GM12878 (cell line): Measurements from ENCODE around the gene CNRIP1. TPM values are rescaled to one million over a fixed set of nuclear protein-coding genes. Genes with fewer than 3 reads are reported as not detected.

Source experiments
- ATAC-seq: fragments of 200-7000 bp; cut with Tn5 transposase; 3 replicates; pipeline ENCODE4 v1.9.1; 2020; ENCODE audit warnings: mild to moderate bottlenecking, moderate library complexity
- BruUV-seq: library from RNA; stranded (reverse); fragments of 400-500 nt; replicated peaks from 2 replicates; lab custom pipeline; 2021; lab: Mats Ljungman, UMichigan
- CTCF ChIA-PET: fragments of 300-600 bp; sonication (Branson Sonifier 250); formaldehyde crosslinking; extraction: SDS; loops from one replicate; lab custom pipeline; 2021; ENCODE audit warnings: inconsistent platforms; lab: Yijun Ruan, JAX
- POLR2A ChIA-PET: fragments of 350-600 bp; formaldehyde crosslinking; extraction: SDS; loops from one replicate; lab custom pipeline; 2021; ENCODE audit warnings: inconsistent platforms; lab: Charles Lee
- RAD21 ChIA-PET: fragments of 300-600 bp; sonication (Branson Sonifier 250); formaldehyde crosslinking; loops from one replicate; lab custom pipeline; 2023; ENCODE audit warnings: antibody characterized with exemption; ENCODE audit not compliant: unreplicated experiment; lab: Charles Lee
- SMC1A ChIA-PET: fragments of 300-600 bp; sonication (Branson Sonifier 250); formaldehyde crosslinking; loops from one replicate; lab custom pipeline; 2023; ENCODE audit not compliant: unreplicated experiment, uncharacterized antibody; lab: Charles Lee
- DNase-seq: peaks from one replicate; pipeline ENCODE4 v3.0.0-alpha.2; 2011; ENCODE audit warnings: low read depth, low spot score
- FAIRE-seq: peaks from 3 replicates; lab custom pipeline; 2011; peaks lifted over from hg19 to GRCh38; lab: Jason Lieb, UNC
- H2AFZ ChIP-seq: 2 replicates; pipeline ENCODE4 v1.6.0; 2011; ENCODE audit warnings: low read depth, low read length, control low read depth; ENCODE audit not compliant: control insufficient read depth
- H3K27ac ChIP-seq: 2 replicates; pipeline ENCODE4 v1.5.1; 2011; ENCODE audit warnings: control low read depth; ENCODE audit not compliant: control insufficient read depth, insufficient read depth
- H3K27me3 ChIP-seq, 2 experiments: replicated peaks in 1 of 2; 2 replicates each; pipeline versions ENCODE4 v1.6.0 to v1.6.1; 2011; ENCODE audit warnings: low read length in 1 of 2; ENCODE audit not compliant: control insufficient read depth in 2 of 2, insufficient read depth in 2 of 2
- H3K36me3 ChIP-seq, 2 experiments: 2 replicates each; pipeline ENCODE4 v1.5.1; 2011; ENCODE audit warnings: low read length in 1 of 2; ENCODE audit not compliant: control insufficient read depth in 2 of 2, insufficient read depth in 2 of 2
- H3K4me1 ChIP-seq: 2 replicates; pipeline ENCODE4 v1.6.1; 2011; ENCODE audit warnings: mild to moderate bottlenecking, low read length, moderate library complexity, mixed read lengths; ENCODE audit not compliant: control insufficient read depth, insufficient read depth
- H3K4me2 ChIP-seq: 2 replicates; pipeline ENCODE4 v1.6.0; 2011; ENCODE audit warnings: control low read depth; ENCODE audit not compliant: control insufficient read depth, insufficient read depth
- H3K4me3 ChIP-seq: fragments of 200-600 bp; sonication (generic); 2 replicates; pipeline ENCODE4 v1.5.1; 2016
- H3K79me2 ChIP-seq: 2 replicates; pipeline ENCODE4 v1.6.0; 2011; ENCODE audit warnings: low read length; ENCODE audit not compliant: control insufficient read depth, insufficient read depth
- H3K9ac ChIP-seq: 2 replicates; pipeline ENCODE4 v1.8.0; 2011; ENCODE audit warnings: low read length, control low read depth, mixed read lengths; ENCODE audit not compliant: control insufficient read depth, insufficient read depth
- H3K9me3 ChIP-seq: replicated peaks from 3 replicates; pipeline ENCODE4 v1.5.1; 2011; ENCODE audit warnings: mild to moderate bottlenecking, low read length; ENCODE audit not compliant: control insufficient read depth, insufficient read depth
- H4K20me1 ChIP-seq: 2 replicates; pipeline ENCODE4 v1.6.0; 2011; ENCODE audit not compliant: control insufficient read depth, insufficient read depth
- HDAC2 ChIP-seq: fragments of 200-600 bp; sonication (generic); IDR thresholded peaks from 2 replicates; pipeline ENCODE4 v1.6.1; 2017
- SUZ12 ChIP-seq: fragments of 200-600 bp; sonication (generic); IDR thresholded peaks from one replicate; pipeline ENCODE4 v1.6.1; 2018; ENCODE audit warnings: antibody characterized with exemption, mild to moderate bottlenecking; ENCODE audit not compliant: unreplicated experiment
- TCF3 ChIP-seq: IDR thresholded peaks from 2 replicates; pipeline ENCODE4 v1.6.1; 2012; ENCODE audit warnings: low read depth, mild to moderate bottlenecking, low read length, borderline replicate concordance; ENCODE audit not compliant: insufficient read depth
- ZBTB11 ChIP-seq: fragments of 450-650 bp; formaldehyde crosslinking; IDR thresholded peaks from 2 replicates; pipeline ENCODE4 v1.5.0; 2022; ENCODE audit warnings: mild to moderate bottlenecking, missing genetic modification characterization
- ZBTB33 ChIP-seq: fragments of 450-650 bp; IDR thresholded peaks from 2 replicates; pipeline ENCODE4 v1.6.1; 2017; ENCODE audit warnings: mild to moderate bottlenecking
- WGBS: methylation state at CpG from one replicate; pipeline ENCODE4 v1.1.6; 2016; ENCODE audit warnings: low lambda C conversion rate; ENCODE audit not compliant: insufficient replicate concordance, insufficient coverage; ENCODE audit errors: missing lambda C conversion rate; 5-methylcytosine and 5-hydroxymethylcytosine counted together
- in situ Hi-C: fragments of 300-500 bp; cut with MboI; formaldehyde crosslinking; loops from 9 replicates; pipeline ENCODE4 v1.14.3; 2018; ENCODE audit warnings: mixed read lengths
- intact Hi-C: fragments of 100-400 bp; cut with micrococcal nuclease; formaldehyde crosslinking; loops from one replicate; pipeline ENCODE4 v1.14.2; 2022; ENCODE audit not compliant: unreplicated experiment
- polyA plus RNA-seq, 11 experiments: library from polyadenylated mRNA; depleted of rRNA in 4 of 11; unstranded in 6 of 11; stranded (reverse) in 5 of 11; fragments of >200 nt; fragmentation: Nextera tagmentation in 4 of 11; fragmentation: Illumina TruSeq in 1 of 11; extraction: Ambion mirVana in 4 of 11; extraction: Trizol in 1 of 11; gene quantifications; 1 replicate in 1 of 11; 2 replicates in 10 of 11; pipeline versions ENCODE4 v1.2.1 to v1.2.3, GENCODE V29; 2011 to 2016; ENCODE audit warnings: inconsistent platforms in 2 of 11, missing spikeins in 2 of 11, low read depth in 1 of 11
- total RNA-seq, 4 experiments: library from RNA; depleted of rRNA in 3 of 4; stranded (reverse); fragments of >200 nt in 3 of 4; fragmentation: Illumina TruSeq in 1 of 4; extraction: Trizol in 1 of 4; gene quantifications; 2 replicates each; pipeline versions ENCODE4 v1.2.1 to v1.2.3, GENCODE V29; 2013 to 2021

CNRIP1 gene
- total and polyA plus RNA-seq, 10 of the 15 experiments (the other 5 are each of a cell fraction or from before 2014, with no cell fraction given), result not detected

- no peak for TF ChIP-seq ZBTB33
- no peak for TF ChIP-seq ZBTB11 (CRISPR knock-in tag)
- no peak for TF ChIP-seq HDAC2
- no peak for TF ChIP-seq TCF3
- TF ChIP-seq, all 136 proteins: peak for 0
Observed at GRCh38 chr2:68328901-68329300, 9.2 kb upstream of the CNRIP1 start (continued).

- in situ Hi-C loops, result no loop called here
- Histone ChIP-seq H3K79me2 (no peaks in the 10 kb centered on the region), H3K9me3 (no peaks in the 10 kb centered on the region), H3K27ac (no peak overlapping the region), H3K4me1 (no peaks in the 10 kb centered on the region), H3K36me3 (no peaks in the 10 kb centered on the region), H3K9ac (no peak overlapping the region), H3K4me2 (no peak overlapping the region), H2AFZ (no peak overlapping the region), H3K27me3 (peaks cover 3 to 4% of the 10 kb centered on the region in 2 experiments; a peak in 3 of 4 replicates), H3K4me3 (no peak overlapping the region), H4K20me1 (no peaks in the 10 kb centered on the region)
- ChIA-PET SMC1A (no interaction called here), CTCF (no interaction called here), RAD21 (no interaction called here), POLR2A (no interaction called here)
- BruUV-seq, result no TSS peak
- 53% methylated on average over 3 of the region's 3 CpGs for WGBS
- ATAC-seq, result no peak
- no peak for DNase-seq
- no peak for FAIRE-seq
- no peak for TF ChIP-seq SUZ12
- intact Hi-C loops, result no loop called here
Observed at GRCh38 chr2:68325056-68325455, 5.3 kb upstream of the CNRIP1 start.
